ENCODE results near the gene HIF3A.
"Not testable (repeated sequence)": the region's sequence is repeated elsewhere in the genome, so short reads cannot be mapped to it uniquely, and the experiment has no call there.

The HIF3A gene

GRCh38 chr19:46308510-46308909 is 11.7 kb downstream of the HIF3A start:
- H3K36me3 ChIP-seq (ENCODE audit: control insufficient read depth, insufficient read depth, low read length): peaks cover 28% of the 10 kb centered on the region
- no peaks in the 10 kb centered on the region for H3K27me3 ChIP-seq (ENCODE audit: control insufficient read depth, insufficient read depth, low read length, poor library complexity, severe bottlenecking)
- no peak overlapping the region for H3K4me3 ChIP-seq (ENCODE audit: insufficient read depth, low read depth, low read length)
- H3K27ac ChIP-seq (ENCODE audit: insufficient read depth, low read depth, low read length, poor library complexity, severe bottlenecking): no peak overlapping the region
- peaks cover 1% of the 10 kb centered on the region for H3K4me1 ChIP-seq (ENCODE audit: control insufficient read depth, insufficient read depth, low read length)
- H3K9me3 ChIP-seq (ENCODE audit: control insufficient read depth, low read length): no peaks in the 10 kb centered on the region
- WGBS, 2 experiments: 96% methylated on average over 15 of the region's 15 CpGs

- Histone ChIP-seq H3K36me3 (ENCODE audit: control insufficient read depth, insufficient read depth, low read length) (peaks cover 28% of the 10 kb centered on the region), H3K4me3 (ENCODE audit: insufficient read depth, low read depth, low read length) (no peak overlapping the region), H3K9me3 (ENCODE audit: control insufficient read depth, low read length) (no peaks in the 10 kb centered on the region), H3K4me1 (ENCODE audit: control insufficient read depth, insufficient read depth, low read length) (no peaks in the 10 kb centered on the region), H3K27me3 (ENCODE audit: control insufficient read depth, insufficient read depth, low read length, poor library complexity, severe bottlenecking) (no peaks in the 10 kb centered on the region), H3K27ac (ENCODE audit: insufficient read depth, low read depth, low read length, poor library complexity, severe bottlenecking) (no peak overlapping the region)
- WGBS, 2 experiments: 87 to 88% methylated on average over 10 of the region's 10 CpGs
Observed at GRCh38 chr19:46309056-46309455, 12.2 kb downstream of the HIF3A start.

- no peak overlapping the region for H3K27ac ChIP-seq (ENCODE audit: insufficient read depth, low read depth, low read length, poor library complexity, severe bottlenecking)
- no peak overlapping the region for H3K4me3 ChIP-seq (ENCODE audit: insufficient read depth, low read depth, low read length)
- H3K36me3 ChIP-seq (ENCODE audit: control insufficient read depth, insufficient read depth, low read length): peaks cover 8% of the 10 kb centered on the region
- WGBS, 2 experiments: 93 to 95% methylated on average over 5 of the region's 5 CpGs
- no peaks in the 10 kb centered on the region for H3K4me1 ChIP-seq (ENCODE audit: control insufficient read depth, insufficient read depth, low read length)
- no peaks in the 10 kb centered on the region for H3K27me3 ChIP-seq (ENCODE audit: control insufficient read depth, insufficient read depth, low read length, poor library complexity, severe bottlenecking)
- no peaks in the 10 kb centered on the region for H3K9me3 ChIP-seq (ENCODE audit: control insufficient read depth, low read length)
Observed at GRCh38 chr19:46311444-46311843, 14.6 kb downstream of the HIF3A start.

GRCh38 chr19:46313540-46314469 is 17.0 kb downstream of the HIF3A start:
- H3K9me3 ChIP-seq (ENCODE audit: control insufficient read depth, low read length); H3K27ac ChIP-seq (ENCODE audit: insufficient read depth, low read depth, low read length, poor library complexity, severe bottlenecking); H3K36me3 ChIP-seq (ENCODE audit: control insufficient read depth, insufficient read depth, low read length); H3K27me3 ChIP-seq (ENCODE audit: control insufficient read depth, insufficient read depth, low read length, poor library complexity, severe bottlenecking); H3K4me1 ChIP-seq (ENCODE audit: control insufficient read depth, insufficient read depth, low read length); H3K4me3 ChIP-seq (ENCODE audit: insufficient read depth, low read depth, low read length): not testable (repeated sequence)
- 91 to 95% methylated on average over 12 to 13 of the region's 14 CpGs for WGBS, 2 experiments

- no peaks in the 10 kb centered on the region for H3K36me3 ChIP-seq (ENCODE audit: control insufficient read depth, insufficient read depth, low read length)
- 92% methylated on average over 2 of the region's 2 CpGs for WGBS, 2 experiments
- no peak overlapping the region for H3K4me3 ChIP-seq (ENCODE audit: insufficient read depth, low read depth, low read length)
- no peaks in the 10 kb centered on the region for H3K27me3 ChIP-seq (ENCODE audit: control insufficient read depth, insufficient read depth, low read length, poor library complexity, severe bottlenecking)
- no peak overlapping the region for H3K27ac ChIP-seq (ENCODE audit: insufficient read depth, low read depth, low read length, poor library complexity, severe bottlenecking)
- no peaks in the 10 kb centered on the region for H3K4me1 ChIP-seq (ENCODE audit: control insufficient read depth, insufficient read depth, low read length)
- H3K9me3 ChIP-seq (ENCODE audit: control insufficient read depth, low read length): no peaks in the 10 kb centered on the region
Observed at GRCh38 chr19:46317339-46317738, 20.5 kb downstream of the HIF3A start.

GRCh38 chr19:46319613-46320012 is 22.8 kb downstream of the HIF3A start:
- no peak overlapping the region for H3K27ac ChIP-seq (ENCODE audit: insufficient read depth, low read depth, low read length, poor library complexity, severe bottlenecking)
- H3K9me3 ChIP-seq (ENCODE audit: control insufficient read depth, low read length): no peaks in the 10 kb centered on the region
- no peak overlapping the region for H3K4me3 ChIP-seq (ENCODE audit: insufficient read depth, low read depth, low read length)
- 86 to 90% methylated on average over 6 of the region's 6 CpGs for WGBS, 2 experiments
- no peaks in the 10 kb centered on the region for H3K27me3 ChIP-seq (ENCODE audit: control insufficient read depth, insufficient read depth, low read length, poor library complexity, severe bottlenecking)
- H3K36me3 ChIP-seq (ENCODE audit: control insufficient read depth, insufficient read depth, low read length): peaks cover 14% of the 10 kb centered on the region
- H3K4me1 ChIP-seq (ENCODE audit: control insufficient read depth, insufficient read depth, low read length): no peaks in the 10 kb centered on the region

GRCh38 chr19:46320559-46320958 is 23.7 kb downstream of the HIF3A start:
- Histone ChIP-seq H3K9me3 (ENCODE audit: control insufficient read depth, low read length) (no peaks in the 10 kb centered on the region), H3K4me3 (ENCODE audit: insufficient read depth, low read depth, low read length) (no peak overlapping the region), H3K27ac (ENCODE audit: insufficient read depth, low read depth, low read length, poor library complexity, severe bottlenecking) (no peak overlapping the region), H3K27me3 (ENCODE audit: control insufficient read depth, insufficient read depth, low read length, poor library complexity, severe bottlenecking) (no peaks in the 10 kb centered on the region), H3K36me3 (ENCODE audit: control insufficient read depth, insufficient read depth, low read length) (peaks cover 18% of the 10 kb centered on the region), H3K4me1 (ENCODE audit: control insufficient read depth, insufficient read depth, low read length) (no peaks in the 10 kb centered on the region)
- 95 to 97% methylated on average over 5 of the region's 5 CpGs for WGBS, 2 experiments

GRCh38 chr19:46321653-46322052 is 24.8 kb downstream of the HIF3A start:
- Histone ChIP-seq H3K27me3 (ENCODE audit: control insufficient read depth, insufficient read depth, low read length, poor library complexity, severe bottlenecking) (no peaks in the 10 kb centered on the region), H3K36me3 (ENCODE audit: control insufficient read depth, insufficient read depth, low read length) (peaks cover 29% of the 10 kb centered on the region)

GRCh38 chr19:46323227-46323626 is 26.4 kb downstream of the HIF3A start:
- H3K27me3 ChIP-seq (ENCODE audit: control insufficient read depth, insufficient read depth, low read length, poor library complexity, severe bottlenecking); H3K4me3 ChIP-seq (ENCODE audit: insufficient read depth, low read depth, low read length); H3K27ac ChIP-seq (ENCODE audit: insufficient read depth, low read depth, low read length, poor library complexity, severe bottlenecking); H3K9me3 ChIP-seq (ENCODE audit: control insufficient read depth, low read length); H3K4me1 ChIP-seq (ENCODE audit: control insufficient read depth, insufficient read depth, low read length): not testable (repeated sequence)
- peaks cover 41% of the 10 kb centered on the region for H3K36me3 ChIP-seq (ENCODE audit: control insufficient read depth, insufficient read depth, low read length)
- WGBS, 2 experiments: 93 to 98% methylated on average over 8 of the region's 9 CpGs

More at GRCh38 chr19:46321653-46322052, 24.8 kb downstream of the HIF3A start:
- WGBS, 2 experiments: 97% methylated on average over 12 of the region's 12 CpGs
- Histone ChIP-seq H3K9me3 (ENCODE audit: control insufficient read depth, low read length) (no peaks in the 10 kb centered on the region), H3K4me3 (ENCODE audit: insufficient read depth, low read depth, low read length) (no peak overlapping the region), H3K27ac (ENCODE audit: insufficient read depth, low read depth, low read length, poor library complexity, severe bottlenecking) (no peak overlapping the region), H3K4me1 (ENCODE audit: control insufficient read depth, insufficient read depth, low read length) (no peaks in the 10 kb centered on the region)

GRCh38 chr19:46324277-46324676 is 27.4 kb downstream of the HIF3A start:
- Histone ChIP-seq H3K36me3 (ENCODE audit: control insufficient read depth, insufficient read depth, low read length) (peaks cover 49% of the 10 kb centered on the region), H3K9me3 (ENCODE audit: control insufficient read depth, low read length) (no peaks in the 10 kb centered on the region), H3K27ac (ENCODE audit: insufficient read depth, low read depth, low read length, poor library complexity, severe bottlenecking) (no peak overlapping the region), H3K27me3 (ENCODE audit: control insufficient read depth, insufficient read depth, low read length, poor library complexity, severe bottlenecking) (no peaks in the 10 kb centered on the region), H3K4me3 (ENCODE audit: insufficient read depth, low read depth, low read length) (no peak overlapping the region), H3K4me1 (ENCODE audit: control insufficient read depth, insufficient read depth, low read length) (no peaks in the 10 kb centered on the region)
- 88 to 90% methylated on average over 3 of the region's 3 CpGs for WGBS, 2 experiments

Data from ectodermal cell (in vitro differentiated cells).